ENCODE measurements around the gene IL1RAPL1. TPM values are rescaled to one million over a fixed set of nuclear protein-coding genes. Genes with fewer than 3 reads are reported as not detected.

The IL1RAPL1 gene
- total RNA-seq, 3 donors from 2014 or later: 0.34 to 0.79 TPM; not detected in 1

- Histone ChIP-seq H3K9me3 (no peaks in the 10 kb centered on the region), H3K36me3 (ENCODE audit: low read depth) (no peaks in the 10 kb centered on the region), H3K4me1 (ENCODE audit: low read depth) (no peaks in the 10 kb centered on the region), H3K4me3 (no peak overlapping the region)
- DNase-seq: no peak
- TF ChIP-seq CTCF (IDR thresholded peaks at IDR 0.05): no peak
- intact Hi-C loops (cut with DNase I, micrococcal nuclease): no loop called here
- ATAC-seq: no peak
Measured at GRCh38 chrX:29274517-29274916, 687.3 kb downstream of the IL1RAPL1 start.

GRCh38 chrX:29275928-29276327, 688.7 kb downstream of the IL1RAPL1 start:
- ATAC-seq: no peak
- no peak overlapping the region for H3K4me3 ChIP-seq
- intact Hi-C loops (cut with DNase I, micrococcal nuclease): no loop called here
- no peaks in the 10 kb centered on the region for H3K9me3 ChIP-seq
- no peak for DNase-seq
- TF ChIP-seq CTCF (IDR thresholded peaks at IDR 0.05): no peak
- no peaks in the 10 kb centered on the region for H3K36me3 ChIP-seq (ENCODE audit: low read depth)
- no peaks in the 10 kb centered on the region for H3K4me1 ChIP-seq (ENCODE audit: low read depth)

- no peaks in the 10 kb centered on the region for H3K36me3 ChIP-seq (ENCODE audit: low read depth)
- no peaks in the 10 kb centered on the region for H3K4me1 ChIP-seq (ENCODE audit: low read depth)
- intact Hi-C loops (cut with DNase I, micrococcal nuclease): no loop called here
- no peaks in the 10 kb centered on the region for H3K9me3 ChIP-seq
- H3K4me3 ChIP-seq: no peak overlapping the region
- ATAC-seq (no peak), DNase-seq (no peak)
- no peak for TF ChIP-seq CTCF (IDR thresholded peaks at IDR 0.05)
Measured at GRCh38 chrX:29281078-29281742, 694.0 kb downstream of the IL1RAPL1 start.

GRCh38 chrX:29285664-29286063, 698.4 kb downstream of the IL1RAPL1 start:
- ATAC-seq: no peak
- intact Hi-C loops (cut with DNase I, micrococcal nuclease): no loop called here
- H3K9me3 ChIP-seq: no peaks in the 10 kb centered on the region
- no peak for TF ChIP-seq CTCF (IDR thresholded peaks at IDR 0.05)
- H3K36me3 ChIP-seq (ENCODE audit: low read depth): no peaks in the 10 kb centered on the region
- no peak for DNase-seq
- no peaks in the 10 kb centered on the region for H3K4me1 ChIP-seq (ENCODE audit: low read depth)
- no peak overlapping the region for H3K4me3 ChIP-seq

GRCh38 chrX:29295987-29296680, 708.9 kb downstream of the IL1RAPL1 start:
- no peak overlapping the region for H3K4me3 ChIP-seq
- no peaks in the 10 kb centered on the region for H3K9me3 ChIP-seq
- DNase-seq: no peak
- no peaks in the 10 kb centered on the region for H3K4me1 ChIP-seq (ENCODE audit: low read depth)
- no peak for ATAC-seq
- intact Hi-C loops (cut with DNase I, micrococcal nuclease): no loop called here
- H3K36me3 ChIP-seq (ENCODE audit: low read depth): no peaks in the 10 kb centered on the region
- TF ChIP-seq CTCF (IDR thresholded peaks at IDR 0.05): no peak

Measured in mucosa of descending colon (tissue), 3 donors.